Hepatocyte (in vitro differentiated cells): ENCODE results near the gene SEPSECS. TPM values are rescaled to one million over a fixed set of nuclear protein-coding genes. Genes with fewer than 3 reads are reported as not detected.

Source experiments
- DNase-seq: peaks from one replicate; pipeline ENCODE4 v3.0.0-alpha.2; 2016; ENCODE audit warnings: low spot score
- H2AFZ ChIP-seq: fragments of 200-600 bp; sonication (generic); 2 replicates; pipeline ENCODE4 v1.6.0; 2016; ENCODE audit warnings: antibody characterized with exemption, mild to moderate bottlenecking
- H3K27ac ChIP-seq: fragments of 200-600 bp; sonication (generic); 2 replicates; pipeline ENCODE4 v1.5.1; 2016; ENCODE audit warnings: mild to moderate bottlenecking
- H3K27me3 ChIP-seq: fragments of 200-600 bp; sonication (generic); 2 replicates; pipeline ENCODE4 v1.6.1; 2016
- H3K36me3 ChIP-seq: fragments of 200-600 bp; sonication (generic); replicated peaks from 2 replicates; pipeline ENCODE4 v1.5.1; 2016; ENCODE audit warnings: low read depth; ENCODE audit not compliant: insufficient read depth
- H3K4me1 ChIP-seq: fragments of 200-600 bp; sonication (generic); 2 replicates; pipeline ENCODE4 v1.5.1; 2016; ENCODE audit warnings: mild to moderate bottlenecking, moderate library complexity; ENCODE audit not compliant: insufficient read depth
- H3K4me2 ChIP-seq: fragments of 200-600 bp; sonication (generic); 2 replicates; pipeline ENCODE4 v1.6.0; 2016
- H3K4me3 ChIP-seq: fragments of 200-600 bp; sonication (generic); 2 replicates; pipeline ENCODE4 v1.5.1; 2016; ENCODE audit warnings: mild to moderate bottlenecking
- H3K79me2 ChIP-seq: fragments of 200-600 bp; sonication (generic); 2 replicates; pipeline ENCODE4 v1.6.0; 2017; ENCODE audit warnings: mild to moderate bottlenecking
- H3K9me2 ChIP-seq: fragments of 200-600 bp; sonication (generic); replicated peaks from 2 replicates; pipeline ENCODE4 v1.6.0; 2017; ENCODE audit warnings: mild to moderate bottlenecking; ENCODE audit not compliant: insufficient read depth
- H3K9me3 ChIP-seq: fragments of 200-600 bp; sonication (generic); 2 replicates; pipeline ENCODE4 v1.5.1; 2016; ENCODE audit warnings: low read depth, mild to moderate bottlenecking
- H4K20me1 ChIP-seq: fragments of 200-600 bp; sonication (generic); 2 replicates; pipeline ENCODE4 v1.6.0; 2016; ENCODE audit warnings: mild to moderate bottlenecking; ENCODE audit not compliant: insufficient read depth, poor library complexity, severe bottlenecking
- EZH2 ChIP-seq: fragments of 200-600 bp; sonication (generic); IDR thresholded peaks from 2 replicates; pipeline ENCODE4 v1.6.1; 2016; ENCODE audit warnings: antibody characterized with exemption, mild to moderate bottlenecking, borderline replicate concordance
- EZH2phosphoT487 ChIP-seq: fragments of 200-600 bp; sonication (generic); IDR thresholded peaks from one replicate; pipeline ENCODE4 v1.6.1; 2018; ENCODE audit warnings: antibody characterized with exemption, mild to moderate bottlenecking, low read depth, moderate library complexity; ENCODE audit not compliant: unreplicated experiment, severe bottlenecking
- WGBS: methylation state at CpG from one replicate; pipeline ENCODE4 v1.1.6; 2016; ENCODE audit warnings: low lambda C conversion rate; ENCODE audit errors: missing lambda C conversion rate; 5-methylcytosine and 5-hydroxymethylcytosine counted together
- polyA plus RNA-seq: library from polyadenylated mRNA; unstranded; fragments of >200 nt; fragmentation: Nextera tagmentation; extraction: Ambion mirVana; gene quantifications from 2 replicates; pipeline ENCODE4 v1.2.1, GENCODE V29; 2016
- total RNA-seq: library from RNA; depleted of rRNA; stranded (reverse); fragments of >200 nt; gene quantifications from 2 replicates; pipeline ENCODE4 v1.2.3, GENCODE V29; 2014
- TF ChIP-seq, protein P1 (sequence below): fragments of 200-600 bp; sonication (generic); IDR thresholded peaks from 2 replicates; pipeline ENCODE4 v1.5.1; 2016; ENCODE audit warnings: antibody characterized with exemption, mild to moderate bottlenecking; ENCODE audit not compliant: poor library complexity

The SEPSECS gene
- total and polyA plus RNA-seq, 2 experiments from 2014 or later = 3.0 to 10.3 TPM

DNA sequence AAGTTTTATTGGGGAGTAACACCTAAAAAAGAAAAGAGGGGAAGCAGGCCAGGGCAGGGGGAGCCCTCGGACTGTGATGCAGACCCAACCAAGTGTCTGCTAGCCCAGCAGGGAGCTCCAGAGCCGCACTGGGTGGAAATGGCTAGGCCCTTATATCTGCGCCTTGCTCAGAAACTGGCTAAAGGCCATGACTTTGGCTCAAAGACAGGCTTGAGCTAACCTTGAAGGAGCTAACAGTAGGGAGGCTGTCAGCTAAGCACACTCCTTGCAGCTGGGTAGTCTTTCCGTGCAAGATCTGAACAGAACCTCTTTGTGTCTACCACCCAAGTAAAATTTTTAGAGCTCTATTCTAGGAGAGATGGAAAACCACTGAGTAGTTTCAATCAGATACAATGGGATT is 43.0 kb downstream of the SEPSECS start:
- Histone ChIP-seq H3K9me2 (no peaks in the 10 kb centered on the region), H4K20me1 (no peaks in the 10 kb centered on the region), H3K4me2 (no peak overlapping the region), H3K4me1 (no peaks in the 10 kb centered on the region), H3K4me3 (no peak overlapping the region), H3K79me2 (no peaks in the 10 kb centered on the region), H3K36me3 (no peaks in the 10 kb centered on the region), H2AFZ (no peak overlapping the region), H3K27ac (no peak overlapping the region), H3K9me3 (no peaks in the 10 kb centered on the region), H3K27me3 (no peaks in the 10 kb centered on the region)
- no peak for DNase-seq
- TF ChIP-seq, protein P1, sequence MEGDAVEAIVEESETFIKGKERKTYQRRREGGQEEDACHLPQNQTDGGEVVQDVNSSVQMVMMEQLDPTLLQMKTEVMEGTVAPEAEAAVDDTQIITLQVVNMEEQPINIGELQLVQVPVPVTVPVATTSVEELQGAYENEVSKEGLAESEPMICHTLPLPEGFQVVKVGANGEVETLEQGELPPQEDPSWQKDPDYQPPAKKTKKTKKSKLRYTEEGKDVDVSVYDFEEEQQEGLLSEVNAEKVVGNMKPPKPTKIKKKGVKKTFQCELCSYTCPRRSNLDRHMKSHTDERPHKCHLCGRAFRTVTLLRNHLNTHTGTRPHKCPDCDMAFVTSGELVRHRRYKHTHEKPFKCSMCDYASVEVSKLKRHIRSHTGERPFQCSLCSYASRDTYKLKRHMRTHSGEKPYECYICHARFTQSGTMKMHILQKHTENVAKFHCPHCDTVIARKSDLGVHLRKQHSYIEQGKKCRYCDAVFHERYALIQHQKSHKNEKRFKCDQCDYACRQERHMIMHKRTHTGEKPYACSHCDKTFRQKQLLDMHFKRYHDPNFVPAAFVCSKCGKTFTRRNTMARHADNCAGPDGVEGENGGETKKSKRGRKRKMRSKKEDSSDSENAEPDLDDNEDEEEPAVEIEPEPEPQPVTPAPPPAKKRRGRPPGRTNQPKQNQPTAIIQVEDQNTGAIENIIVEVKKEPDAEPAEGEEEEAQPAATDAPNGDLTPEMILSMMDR = no peak
- TF ChIP-seq EZH2phosphoT487 = no peak
- TF ChIP-seq EZH2 = no peak
- 98% methylated on average over 4 of the region's 4 CpGs for WGBS

GRCh38 chr4:25113915-25114904 is 46.0 kb downstream of the SEPSECS start:
- Histone ChIP-seq H3K4me2 (no peak overlapping the region), H3K36me3 (no peaks in the 10 kb centered on the region), H3K9me3 (no peaks in the 10 kb centered on the region), H3K27me3 (no peaks in the 10 kb centered on the region), H4K20me1 (no peaks in the 10 kb centered on the region), H2AFZ (no peak overlapping the region), H3K27ac (no peak overlapping the region), H3K4me1 (no peaks in the 10 kb centered on the region), H3K9me2 (no peaks in the 10 kb centered on the region), H3K4me3 (no peak overlapping the region), H3K79me2 (no peaks in the 10 kb centered on the region)
- no peak for TF ChIP-seq EZH2
- DNase-seq = no peak
- WGBS = 76% methylated on average over 13 of the region's 13 CpGs

DNA sequence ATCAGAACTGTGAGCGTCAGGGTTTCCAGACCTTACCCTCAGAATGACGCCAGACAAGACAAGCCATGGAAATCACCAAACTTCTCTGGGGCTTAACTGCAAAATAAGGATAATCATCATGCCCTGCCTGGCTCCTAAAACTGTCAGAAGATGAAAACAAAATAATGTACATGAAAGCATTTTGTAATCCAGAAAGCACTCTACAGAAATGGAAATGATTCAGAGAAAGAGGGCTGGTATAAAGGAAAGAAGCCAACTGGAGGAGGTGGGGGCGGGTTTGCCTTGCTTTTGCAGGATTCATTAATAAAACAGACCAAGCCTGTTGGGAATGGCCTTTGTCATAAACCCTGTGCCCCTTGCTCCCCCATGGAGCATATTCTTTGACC is 47.3 kb downstream of the SEPSECS start:
- H3K4me1 ChIP-seq = no peaks in the 10 kb centered on the region
- no peaks in the 10 kb centered on the region for H4K20me1 ChIP-seq
- TF ChIP-seq EZH2 (no peak), EZH2phosphoT487 (no peak)
- TF ChIP-seq, protein P1 = no peak
- no peak overlapping the region for H3K4me3 ChIP-seq
- no peaks in the 10 kb centered on the region for H3K27me3 ChIP-seq
- DNase-seq = no peak
- WGBS = 77% methylated on average over 3 of the region's 3 CpGs
- H2AFZ ChIP-seq = no peak overlapping the region
- no peaks in the 10 kb centered on the region for H3K9me3 ChIP-seq
- no peak overlapping the region for H3K27ac ChIP-seq
- H3K36me3 ChIP-seq = no peaks in the 10 kb centered on the region
- H3K79me2 ChIP-seq = no peaks in the 10 kb centered on the region
- no peaks in the 10 kb centered on the region for H3K9me2 ChIP-seq
- no peak overlapping the region for H3K4me2 ChIP-seq

DNA sequence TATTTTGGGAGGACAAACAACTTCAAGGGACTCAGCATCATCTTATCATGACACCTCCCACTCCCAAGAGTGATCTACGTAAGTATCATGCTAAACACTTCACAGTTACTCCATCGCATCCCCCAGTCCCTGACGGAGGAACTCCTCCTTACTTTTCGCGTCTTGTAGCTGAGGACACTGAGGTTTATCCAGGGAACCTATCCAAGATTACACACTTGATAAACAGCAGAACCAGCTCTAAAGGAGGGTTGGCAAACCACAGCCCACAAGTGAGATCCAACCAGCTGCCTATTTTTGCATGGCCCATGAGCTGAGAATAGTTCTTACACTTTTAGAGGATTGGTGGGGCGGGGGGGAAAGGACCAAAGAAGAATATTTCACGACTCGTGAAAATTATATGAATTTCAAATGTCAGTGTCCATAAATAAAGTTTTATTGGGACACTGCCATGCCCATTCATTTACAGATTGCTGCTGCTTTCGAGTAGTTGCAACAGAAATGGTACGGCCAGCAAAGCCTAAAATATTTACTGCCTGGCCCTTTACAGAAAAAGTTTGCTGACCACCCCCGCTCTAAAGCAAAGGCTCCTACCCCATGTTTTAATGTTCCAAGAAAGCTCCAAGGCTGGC is 47.8 kb downstream of the SEPSECS start:
- Histone ChIP-seq H3K36me3 (no peaks in the 10 kb centered on the region), H3K4me1 (no peaks in the 10 kb centered on the region), H2AFZ (no peak overlapping the region), H3K4me2 (no peak overlapping the region), H3K27ac (no peak overlapping the region), H3K27me3 (no peaks in the 10 kb centered on the region), H3K79me2 (no peaks in the 10 kb centered on the region), H3K4me3 (no peak overlapping the region), H4K20me1 (no peaks in the 10 kb centered on the region), H3K9me2 (no peaks in the 10 kb centered on the region), H3K9me3 (no peaks in the 10 kb centered on the region)
- no peak for DNase-seq
- 83% methylated on average over 11 of the region's 11 CpGs for WGBS
- TF ChIP-seq EZH2 (no peak), EZH2phosphoT487 (no peak)
- TF ChIP-seq, protein P1 = no peak
